NB4 (cell line): Measurements from ENCODE around the gene SLCO2A1.

ENCODE experiments used
- CTCF ChIP-seq: IDR thresholded peaks from one replicate; pipeline ENCODE4 v1.5.1; 2012; ENCODE audit warnings: low read depth, low read length
- MAX ChIP-seq: IDR thresholded peaks from 2 replicates; pipeline ENCODE4 v1.6.1; 2011; ENCODE audit warnings: low read depth, low read length
- MYC ChIP-seq: IDR thresholded peaks from 2 replicates; pipeline ENCODE4 v1.6.1; 2011; ENCODE audit warnings: low read depth, low read length
- POLR2A ChIP-seq: IDR thresholded peaks from 2 replicates; pipeline ENCODE4 v1.6.1; 2011; ENCODE audit warnings: mild to moderate bottlenecking; ENCODE audit not compliant: insufficient read length; ENCODE audit errors: extremely low read depth

DNA sequence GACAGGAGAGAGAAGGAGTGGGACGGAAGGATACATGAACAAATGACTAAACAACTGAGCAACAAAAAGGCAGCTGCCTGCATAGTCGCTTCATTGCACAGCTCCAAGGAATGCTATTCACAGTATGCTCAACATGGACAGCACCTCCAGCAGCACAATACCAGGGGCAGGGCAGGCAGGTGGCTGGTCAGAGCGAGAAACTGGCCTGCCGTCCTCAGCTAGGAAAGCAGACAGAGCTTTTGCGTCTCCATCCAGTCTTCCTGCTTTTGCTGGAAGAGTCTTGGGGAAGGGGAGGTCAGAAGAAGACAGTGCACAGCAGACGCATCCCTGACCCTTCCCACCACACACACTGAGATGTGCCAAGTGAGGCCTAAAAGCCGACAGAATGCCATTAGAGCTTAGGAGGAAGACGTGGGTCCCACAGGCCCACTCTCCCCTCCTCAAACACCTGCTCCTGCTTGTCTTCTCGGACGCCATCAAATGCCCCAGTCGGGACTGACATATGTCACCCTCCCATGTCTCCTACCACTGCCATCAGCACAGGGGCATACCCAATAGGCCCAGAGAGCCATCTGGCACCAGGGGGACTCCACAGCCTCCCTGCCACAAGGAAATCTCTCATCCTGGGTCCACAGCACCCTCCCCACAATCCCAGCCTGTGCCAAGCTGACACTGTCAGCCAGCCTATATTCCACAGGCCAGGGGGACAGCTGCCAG lies 137.9 kb downstream of the SLCO2A1 start:
- TF ChIP-seq CTCF, result no peak
- no peak for TF ChIP-seq POLR2A
- TF ChIP-seq MYC, result no peak
- TF ChIP-seq MAX, result no peak
